Heart left ventricle (tissue), 13 donors: ENCODE results near the gene PRG3.
"Not testable (repeated sequence)": the region's sequence is repeated elsewhere in the genome, so short reads cannot be mapped to it uniquely, and the experiment has no call there.

Experiments used
- POLR2A ChIP-seq, 2 donors: fragments of 450-650 bp; IDR thresholded peaks; one replicate each; pipeline ENCODE4 v1.6.1; 2017; ENCODE audit warnings: antibody characterized with exemption in 2 of 2, mild to moderate bottlenecking in 2 of 2, moderate library complexity in 2 of 2
- TF ChIP-seq, protein P1 (sequence below), 12 donors: fragments of 200-600 bp; sonication (generic) in 4 of 12; IDR thresholded peaks; one replicate each; pipeline versions ENCODE4 v1.5.0 to v1.8.0; 2018 to 2022; ENCODE audit warnings: antibody characterized with exemption in 12 of 12, mild to moderate bottlenecking in 5 of 12
- donor health status: ischemic (EF 13 %, LVEDD 7.1; RV severe dilation, severe dysfunction).
- donor health status: DM: no; HTN: yes; CAD: no.
- donor health status: DM: no; HTN: no; CAD: no.
- donor health status: ischemic (EF 25% LVEDD 6.9; RV normal size, moderate dysfunction).
- donor health status: ischemic (EF 25% LVEDD 5.7; RV mildly dilated, moderate dysfunction).
- donor health status: ischemic (EF 35%, LVEDD 5.7; RV mildly dilated, moderate dysfunction).
- donor health status: nonischemic (EF 11% LVEDD 7.7; RV severe dilation, severe dysfunction).
- donor health status: DM: yes; HTN: yes; CAD: no.
- donor health status: PGD.
- donor health status: ischemic (EF 29% LVEDD 5.4; RV normal size, mild dysfunction).
- donor health status: nonischemic (EF 23%, LVEDD 6.1; RV moderate dilation, normal function).

DNA sequence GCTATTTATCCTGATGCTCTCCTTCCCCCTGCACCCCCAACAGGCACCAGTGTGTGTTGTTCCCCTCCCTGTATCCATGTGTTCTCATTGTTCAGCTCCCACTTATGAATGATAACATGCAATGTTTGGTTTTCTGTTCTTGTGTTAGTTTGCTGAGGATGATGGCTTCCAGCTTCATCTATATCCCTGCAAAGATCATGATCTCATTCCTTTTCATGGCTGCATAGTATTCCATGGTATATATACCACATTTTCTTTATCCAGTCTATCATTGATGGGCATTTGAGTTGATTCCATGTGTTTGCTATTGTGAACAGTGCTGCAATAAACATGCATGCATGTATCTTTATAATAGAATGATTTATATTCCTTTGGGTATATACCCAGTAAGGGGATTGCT, 19.5 kb downstream of the PRG3 start:
- TF ChIP-seq, protein P1, sequence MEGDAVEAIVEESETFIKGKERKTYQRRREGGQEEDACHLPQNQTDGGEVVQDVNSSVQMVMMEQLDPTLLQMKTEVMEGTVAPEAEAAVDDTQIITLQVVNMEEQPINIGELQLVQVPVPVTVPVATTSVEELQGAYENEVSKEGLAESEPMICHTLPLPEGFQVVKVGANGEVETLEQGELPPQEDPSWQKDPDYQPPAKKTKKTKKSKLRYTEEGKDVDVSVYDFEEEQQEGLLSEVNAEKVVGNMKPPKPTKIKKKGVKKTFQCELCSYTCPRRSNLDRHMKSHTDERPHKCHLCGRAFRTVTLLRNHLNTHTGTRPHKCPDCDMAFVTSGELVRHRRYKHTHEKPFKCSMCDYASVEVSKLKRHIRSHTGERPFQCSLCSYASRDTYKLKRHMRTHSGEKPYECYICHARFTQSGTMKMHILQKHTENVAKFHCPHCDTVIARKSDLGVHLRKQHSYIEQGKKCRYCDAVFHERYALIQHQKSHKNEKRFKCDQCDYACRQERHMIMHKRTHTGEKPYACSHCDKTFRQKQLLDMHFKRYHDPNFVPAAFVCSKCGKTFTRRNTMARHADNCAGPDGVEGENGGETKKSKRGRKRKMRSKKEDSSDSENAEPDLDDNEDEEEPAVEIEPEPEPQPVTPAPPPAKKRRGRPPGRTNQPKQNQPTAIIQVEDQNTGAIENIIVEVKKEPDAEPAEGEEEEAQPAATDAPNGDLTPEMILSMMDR (IDR thresholded peaks at IDR 0.05), result not testable (repeated sequence)
- not testable (repeated sequence) for TF ChIP-seq POLR2A (IDR thresholded peaks at IDR 0.05)
